A549 (cell line): ENCODE results near the gene ITPRID1.

Experiments
- MYC ChIP-seq: IDR thresholded peaks from 2 replicates; pipeline ENCODE4 v1.6.1; 2012; ENCODE audit warnings: mild to moderate bottlenecking, inconsistent platforms, low read length, improper control_type of control experiment, borderline replicate concordance
- TF ChIP-seq, protein P1 (sequence below): fragments of >200 bp; sonication (Bioruptor Twin); formaldehyde crosslinking; IDR thresholded peaks from 3 replicates; pipeline ENCODE4 v1.5.1; 2016

GRCh38 chr7:31493714-31494181 is 20.1 kb upstream of the ITPRID1 start:
- TF ChIP-seq, protein P1, sequence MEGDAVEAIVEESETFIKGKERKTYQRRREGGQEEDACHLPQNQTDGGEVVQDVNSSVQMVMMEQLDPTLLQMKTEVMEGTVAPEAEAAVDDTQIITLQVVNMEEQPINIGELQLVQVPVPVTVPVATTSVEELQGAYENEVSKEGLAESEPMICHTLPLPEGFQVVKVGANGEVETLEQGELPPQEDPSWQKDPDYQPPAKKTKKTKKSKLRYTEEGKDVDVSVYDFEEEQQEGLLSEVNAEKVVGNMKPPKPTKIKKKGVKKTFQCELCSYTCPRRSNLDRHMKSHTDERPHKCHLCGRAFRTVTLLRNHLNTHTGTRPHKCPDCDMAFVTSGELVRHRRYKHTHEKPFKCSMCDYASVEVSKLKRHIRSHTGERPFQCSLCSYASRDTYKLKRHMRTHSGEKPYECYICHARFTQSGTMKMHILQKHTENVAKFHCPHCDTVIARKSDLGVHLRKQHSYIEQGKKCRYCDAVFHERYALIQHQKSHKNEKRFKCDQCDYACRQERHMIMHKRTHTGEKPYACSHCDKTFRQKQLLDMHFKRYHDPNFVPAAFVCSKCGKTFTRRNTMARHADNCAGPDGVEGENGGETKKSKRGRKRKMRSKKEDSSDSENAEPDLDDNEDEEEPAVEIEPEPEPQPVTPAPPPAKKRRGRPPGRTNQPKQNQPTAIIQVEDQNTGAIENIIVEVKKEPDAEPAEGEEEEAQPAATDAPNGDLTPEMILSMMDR, result no peak
- TF ChIP-seq MYC, result no peak
